GM21360 (cell line): ENCODE results near the gene STEAP1.
A peak's percentile ranks its signal among the peaks of the same experiment; 100 is the strongest.
"Not testable (repeated sequence)": the region's sequence is repeated elsewhere in the genome, so short reads cannot be mapped to it uniquely, and the experiment has no call there.

ENCODE experiments used
- ATAC-seq: cut with Tn5 transposase; IDR thresholded peaks from one replicate; pipeline ENCODE4 v1.9.1; 2021; ENCODE audit warnings: mild to moderate bottlenecking, moderate library complexity; ENCODE audit not compliant: unreplicated experiment

Gene STEAP1

GRCh38 chr7:90173127-90173844 is 19.0 kb downstream of the STEAP1 start:
- peak; percentile 75 for ATAC-seq

- no peak for ATAC-seq
Measured at GRCh38 chr7:90175667-90176066, 21.4 kb downstream of the STEAP1 start.

- no peak for ATAC-seq
Measured at GRCh38 chr7:90176195-90176594, 21.9 kb downstream of the STEAP1 start.

GRCh38 chr7:90178166-90178565 is 23.9 kb downstream of the STEAP1 start:
- ATAC-seq, result no peak

- peak; percentile 92 for ATAC-seq
Measured at GRCh38 chr7:90178679-90179278, 24.5 kb downstream of the STEAP1 start.

- no peak for ATAC-seq
Measured at GRCh38 chr7:90180011-90180585, 25.8 kb downstream of the STEAP1 start.

- ATAC-seq, result no peak
Measured at GRCh38 chr7:90180649-90181048, 26.4 kb downstream of the STEAP1 start.

GRCh38 chr7:90181485-90181884 is 27.2 kb downstream of the STEAP1 start:
- ATAC-seq, result no peak

- ATAC-seq, result not testable (repeated sequence)
Measured at GRCh38 chr7:90186290-90186689, 32.0 kb downstream of the STEAP1 start.

GRCh38 chr7:90187507-90188050 is 33.3 kb downstream of the STEAP1 start:
- ATAC-seq, result no peak

- ATAC-seq, result peak; percentile 76
Measured at GRCh38 chr7:90188281-90188680, 34.0 kb downstream of the STEAP1 start.

- ATAC-seq, result no peak
Measured at GRCh38 chr7:90190995-90191394, 36.7 kb downstream of the STEAP1 start.

GRCh38 chr7:90191648-90192047 is 37.4 kb downstream of the STEAP1 start:
- no peak for ATAC-seq

- ATAC-seq, result no peak
Measured at GRCh38 chr7:90192876-90193750, 38.8 kb downstream of the STEAP1 start.

- ATAC-seq, result no peak
Measured at GRCh38 chr7:90194911-90195809, 40.9 kb downstream of the STEAP1 start.

- ATAC-seq, result no peak
Measured at GRCh38 chr7:90201500-90202195, 47.4 kb downstream of the STEAP1 start.

GRCh38 chr7:90207956-90208355 is 53.7 kb downstream of the STEAP1 start:
- no peak for ATAC-seq

GRCh38 chr7:90209776-90210175 is 55.5 kb downstream of the STEAP1 start:
- ATAC-seq, result no peak

- no peak for ATAC-seq
Measured at GRCh38 chr7:90210475-90210874, 56.2 kb downstream of the STEAP1 start.
